ENCODE measurements around the gene TMEM150B.

TMEM150B gene

GRCh38 chr19:55275851-55276719 is 49.1 kb downstream of the TMEM150B start:
- no peak for DNase-seq

DNA sequence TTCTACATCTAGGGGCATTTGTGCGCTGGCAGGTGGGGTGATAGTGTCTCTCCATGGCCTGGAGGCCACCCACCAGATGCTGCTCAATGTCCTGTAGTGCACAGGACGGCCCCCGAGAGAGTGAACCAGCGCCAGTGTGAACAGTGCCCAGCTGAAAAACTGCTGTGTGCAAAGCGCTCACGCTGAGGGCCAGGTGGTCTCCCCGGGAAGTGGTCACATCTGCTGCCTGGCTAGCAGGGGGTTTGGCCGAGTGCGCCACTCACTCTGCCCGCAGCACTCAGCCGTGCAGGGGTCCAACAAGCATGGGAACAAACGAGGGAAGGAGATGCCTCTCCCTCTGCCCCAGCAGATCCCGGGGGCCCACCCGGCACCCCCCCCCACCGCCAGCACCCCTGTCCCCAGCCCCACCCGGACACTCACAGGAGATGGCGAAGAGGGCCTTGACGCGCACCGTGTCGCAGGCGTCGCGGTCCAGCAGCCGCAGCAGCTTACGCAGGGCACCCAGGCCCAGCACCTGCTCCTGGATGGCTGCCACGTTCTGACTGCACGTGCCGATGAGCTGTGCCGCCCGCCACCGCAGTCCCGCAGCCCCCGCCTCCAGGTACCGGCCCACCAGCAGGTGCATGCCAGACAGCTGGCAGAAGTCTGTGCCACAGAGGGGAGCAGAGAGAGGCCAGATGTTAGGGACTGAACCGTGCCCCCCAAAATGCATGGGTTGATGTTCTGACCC is 51.0 kb downstream of the TMEM150B start:
- no peak for DNase-seq

DNA sequence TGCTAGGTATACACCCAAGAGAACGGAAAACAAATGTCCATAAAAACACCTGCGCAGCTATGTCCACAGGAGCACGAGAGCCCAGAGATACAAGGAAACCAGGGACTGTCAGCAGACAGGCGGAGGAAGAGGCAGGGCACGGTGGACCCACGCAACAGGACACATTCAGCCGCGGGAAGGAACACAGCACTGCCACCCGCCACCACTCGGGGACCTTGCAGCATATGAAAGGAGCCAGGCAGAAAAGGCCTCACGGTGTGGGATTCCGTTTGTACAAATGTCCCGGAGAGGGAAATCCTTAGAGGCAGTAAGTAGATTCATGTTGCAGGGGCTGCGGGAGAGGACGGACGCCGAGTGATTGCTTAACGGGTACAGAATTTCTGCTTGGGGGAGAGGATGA is 53.0 kb downstream of the TMEM150B start:
- no peak for DNase-seq

- no peak for DNase-seq
Observed at GRCh38 chr19:55270172-55270942, 54.8 kb downstream of the TMEM150B start.

- no peak for DNase-seq
Observed at GRCh38 chr19:55269299-55269698, 55.8 kb downstream of the TMEM150B start.

DNA sequence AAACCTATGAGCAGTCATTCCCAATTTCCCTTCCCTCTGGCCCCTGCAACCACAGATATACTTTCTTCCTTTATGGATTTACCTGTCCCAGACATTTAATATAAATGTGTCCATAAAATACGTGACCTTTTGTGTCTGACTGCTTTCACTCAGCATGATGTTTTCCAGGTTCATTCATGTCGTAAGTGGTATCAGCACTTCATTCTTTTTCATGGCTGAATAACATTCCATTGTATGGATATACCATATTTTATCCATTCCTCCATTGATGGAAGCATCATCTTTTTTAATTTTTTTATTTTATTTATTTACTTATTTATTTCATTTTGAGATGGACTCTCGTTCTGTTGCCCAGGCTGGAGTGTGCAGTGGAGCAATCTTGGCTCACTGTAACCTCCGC is 58.3 kb downstream of the TMEM150B start:
- no peak for DNase-seq

- no peak for DNase-seq
Observed at GRCh38 chr19:55266404-55266803, 58.7 kb downstream of the TMEM150B start.

GRCh38 chr19:55265723-55266386 is 59.3 kb downstream of the TMEM150B start:
- DNase-seq, result no peak

- no peak for DNase-seq
Observed at GRCh38 chr19:55265173-55265572, 60.0 kb downstream of the TMEM150B start.

DNA sequence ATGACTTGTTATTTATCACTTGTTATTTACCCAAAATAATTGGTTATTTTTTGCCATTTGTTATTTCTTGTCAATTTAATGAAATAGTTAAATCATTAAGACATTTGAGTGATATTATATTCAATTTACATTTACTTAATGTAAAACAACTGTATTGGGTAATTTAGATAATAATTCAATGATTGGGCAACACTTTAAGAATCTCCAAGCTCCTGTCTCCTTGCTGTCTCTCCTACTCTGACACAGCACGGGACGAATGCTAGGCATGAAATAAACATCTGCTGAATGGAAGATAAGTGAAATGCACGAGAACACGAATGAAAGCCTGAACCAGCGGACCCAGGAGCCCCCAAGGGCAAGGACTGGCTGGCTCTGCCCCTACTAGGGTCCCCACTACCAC is 60.6 kb downstream of the TMEM150B start:
- DNase-seq, result no peak

Data from GOT3 (cell line).